OCI-LY1 (cell line): Measurements from ENCODE around the gene TAS2R60.

Source experiments
- CTCF ChIP-seq: fragments of 200-600 bp; sonication (generic), shearing (Covaris generic); IDR thresholded peaks from 2 replicates; pipeline ENCODE4 v1.5.1; 2017; ENCODE audit warnings: mild to moderate bottlenecking, antibody characterized with exemption, low read length, moderate library complexity, mixed read lengths
- EZH2 ChIP-seq: fragments of 200-600 bp; sonication (generic), shearing (Covaris generic); IDR thresholded peaks from 2 replicates; pipeline ENCODE4 v1.8.0; 2017; ENCODE audit warnings: borderline replicate concordance, mixed run types, mild to moderate bottlenecking, antibody characterized with exemption, low read length, moderate library complexity, mixed read lengths

GRCh38 chr7:143451122-143451521 lies 7.9 kb downstream of the TAS2R60 start:
- TF ChIP-seq CTCF (no peak), EZH2 (no peak)
